Heart left ventricle (tissue), 13 donors: ENCODE measurements around the gene SPARC.

Source experiments
- POLR2A ChIP-seq, 2 donors: fragments of 450-650 bp; IDR thresholded peaks; one replicate each; pipeline ENCODE4 v1.6.1; 2017; ENCODE audit warnings: antibody characterized with exemption in 2 of 2, mild to moderate bottlenecking in 2 of 2, moderate library complexity in 2 of 2
- TF ChIP-seq, protein P1 (sequence below), 12 donors: fragments of 200-600 bp; sonication (generic) in 4 of 12; IDR thresholded peaks; one replicate each; pipeline versions ENCODE4 v1.5.0 to v1.8.0; 2018 to 2022; ENCODE audit warnings: antibody characterized with exemption in 12 of 12, mild to moderate bottlenecking in 5 of 12
- donor health status: ischemic (EF 13 %, LVEDD 7.1; RV severe dilation, severe dysfunction).
- donor health status: DM: no; HTN: yes; CAD: no.
- donor health status: DM: no; HTN: no; CAD: no.
- donor health status: ischemic (EF 25% LVEDD 6.9; RV normal size, moderate dysfunction).
- donor health status: ischemic (EF 25% LVEDD 5.7; RV mildly dilated, moderate dysfunction).
- donor health status: ischemic (EF 35%, LVEDD 5.7; RV mildly dilated, moderate dysfunction).
- donor health status: nonischemic (EF 11% LVEDD 7.7; RV severe dilation, severe dysfunction).
- donor health status: DM: yes; HTN: yes; CAD: no.
- donor health status: PGD.
- donor health status: ischemic (EF 29% LVEDD 5.4; RV normal size, mild dysfunction).
- donor health status: nonischemic (EF 23%, LVEDD 6.1; RV moderate dilation, normal function).

DNA sequence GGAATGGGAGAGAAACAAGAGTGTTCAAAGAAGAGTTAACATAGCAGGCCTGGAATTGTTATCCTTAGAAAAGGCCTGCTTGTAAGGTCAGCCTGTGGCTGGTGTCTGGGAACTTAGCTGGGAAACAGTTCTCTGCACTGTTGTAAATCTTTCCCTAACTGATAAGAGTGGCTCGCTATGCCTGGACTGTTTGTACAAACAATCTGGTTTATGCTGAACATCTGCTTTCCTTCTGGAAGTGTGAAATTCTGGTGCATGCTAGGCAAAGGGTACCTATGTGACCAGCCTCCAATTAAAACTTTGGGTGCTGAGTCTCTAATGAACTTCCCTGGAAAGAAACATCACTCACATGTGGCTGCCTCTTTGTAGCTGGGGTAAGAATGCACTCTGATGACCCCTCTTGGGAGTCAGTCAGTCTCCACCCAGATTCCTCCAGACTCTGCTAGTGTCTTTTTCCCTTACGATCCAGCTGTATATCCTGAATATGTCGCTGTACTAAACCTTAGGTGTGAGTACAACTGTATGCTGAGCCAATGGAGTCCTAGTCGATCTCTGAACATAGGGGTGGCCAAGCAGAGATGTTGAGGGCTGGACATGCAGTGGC lies 16.5 kb downstream of the SPARC start:
- TF ChIP-seq, protein P1, sequence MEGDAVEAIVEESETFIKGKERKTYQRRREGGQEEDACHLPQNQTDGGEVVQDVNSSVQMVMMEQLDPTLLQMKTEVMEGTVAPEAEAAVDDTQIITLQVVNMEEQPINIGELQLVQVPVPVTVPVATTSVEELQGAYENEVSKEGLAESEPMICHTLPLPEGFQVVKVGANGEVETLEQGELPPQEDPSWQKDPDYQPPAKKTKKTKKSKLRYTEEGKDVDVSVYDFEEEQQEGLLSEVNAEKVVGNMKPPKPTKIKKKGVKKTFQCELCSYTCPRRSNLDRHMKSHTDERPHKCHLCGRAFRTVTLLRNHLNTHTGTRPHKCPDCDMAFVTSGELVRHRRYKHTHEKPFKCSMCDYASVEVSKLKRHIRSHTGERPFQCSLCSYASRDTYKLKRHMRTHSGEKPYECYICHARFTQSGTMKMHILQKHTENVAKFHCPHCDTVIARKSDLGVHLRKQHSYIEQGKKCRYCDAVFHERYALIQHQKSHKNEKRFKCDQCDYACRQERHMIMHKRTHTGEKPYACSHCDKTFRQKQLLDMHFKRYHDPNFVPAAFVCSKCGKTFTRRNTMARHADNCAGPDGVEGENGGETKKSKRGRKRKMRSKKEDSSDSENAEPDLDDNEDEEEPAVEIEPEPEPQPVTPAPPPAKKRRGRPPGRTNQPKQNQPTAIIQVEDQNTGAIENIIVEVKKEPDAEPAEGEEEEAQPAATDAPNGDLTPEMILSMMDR (IDR thresholded peaks at IDR 0.05) = no peak
- no peak for TF ChIP-seq POLR2A (IDR thresholded peaks at IDR 0.05)
